ENCODE data around the gene TMEM97.

TMEM97 gene

DNA sequence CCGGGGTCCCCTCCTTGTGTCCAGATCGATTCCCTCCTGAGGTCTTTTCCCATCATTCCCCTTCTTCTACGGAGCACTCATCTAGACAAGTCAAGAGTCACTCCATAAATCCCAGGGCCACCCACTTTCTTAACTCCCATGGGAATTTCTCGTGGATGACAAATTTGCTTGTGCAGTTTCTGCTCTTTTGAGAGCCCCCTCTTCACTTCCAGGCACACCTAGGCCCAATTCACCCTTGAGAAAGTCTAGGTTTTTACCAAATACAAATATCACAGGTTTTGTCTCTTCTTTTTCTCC, 38.8 kb downstream of the TMEM97 start:
- TF ChIP-seq YY1 (IDR thresholded peaks at IDR 0.05; ENCODE audit: low read depth) = no peak
- TF ChIP-seq TEAD4 (IDR thresholded peaks at IDR 0.05) = no peak
- no peak for TF ChIP-seq NFIC (IDR thresholded peaks at IDR 0.05)
- TF ChIP-seq, protein P1, sequence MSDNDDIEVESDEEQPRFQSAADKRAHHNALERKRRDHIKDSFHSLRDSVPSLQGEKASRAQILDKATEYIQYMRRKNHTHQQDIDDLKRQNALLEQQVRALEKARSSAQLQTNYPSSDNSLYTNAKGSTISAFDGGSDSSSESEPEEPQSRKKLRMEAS (IDR thresholded peaks at IDR 0.05) = no peak
- TF ChIP-seq, protein P2, sequence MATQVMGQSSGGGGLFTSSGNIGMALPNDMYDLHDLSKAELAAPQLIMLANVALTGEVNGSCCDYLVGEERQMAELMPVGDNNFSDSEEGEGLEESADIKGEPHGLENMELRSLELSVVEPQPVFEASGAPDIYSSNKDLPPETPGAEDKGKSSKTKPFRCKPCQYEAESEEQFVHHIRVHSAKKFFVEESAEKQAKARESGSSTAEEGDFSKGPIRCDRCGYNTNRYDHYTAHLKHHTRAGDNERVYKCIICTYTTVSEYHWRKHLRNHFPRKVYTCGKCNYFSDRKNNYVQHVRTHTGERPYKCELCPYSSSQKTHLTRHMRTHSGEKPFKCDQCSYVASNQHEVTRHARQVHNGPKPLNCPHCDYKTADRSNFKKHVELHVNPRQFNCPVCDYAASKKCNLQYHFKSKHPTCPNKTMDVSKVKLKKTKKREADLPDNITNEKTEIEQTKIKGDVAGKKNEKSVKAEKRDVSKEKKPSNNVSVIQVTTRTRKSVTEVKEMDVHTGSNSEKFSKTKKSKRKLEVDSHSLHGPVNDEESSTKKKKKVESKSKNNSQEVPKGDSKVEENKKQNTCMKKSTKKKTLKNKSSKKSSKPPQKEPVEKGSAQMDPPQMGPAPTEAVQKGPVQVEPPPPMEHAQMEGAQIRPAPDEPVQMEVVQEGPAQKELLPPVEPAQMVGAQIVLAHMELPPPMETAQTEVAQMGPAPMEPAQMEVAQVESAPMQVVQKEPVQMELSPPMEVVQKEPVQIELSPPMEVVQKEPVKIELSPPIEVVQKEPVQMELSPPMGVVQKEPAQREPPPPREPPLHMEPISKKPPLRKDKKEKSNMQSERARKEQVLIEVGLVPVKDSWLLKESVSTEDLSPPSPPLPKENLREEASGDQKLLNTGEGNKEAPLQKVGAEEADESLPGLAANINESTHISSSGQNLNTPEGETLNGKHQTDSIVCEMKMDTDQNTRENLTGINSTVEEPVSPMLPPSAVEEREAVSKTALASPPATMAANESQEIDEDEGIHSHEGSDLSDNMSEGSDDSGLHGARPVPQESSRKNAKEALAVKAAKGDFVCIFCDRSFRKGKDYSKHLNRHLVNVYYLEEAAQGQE (IDR thresholded peaks at IDR 0.05; ENCODE audit: low read depth) = no peak
- no peak for TF ChIP-seq TCF12 (IDR thresholded peaks at IDR 0.05; ENCODE audit: low read depth)
- no peak for TF ChIP-seq ZBTB7A (IDR thresholded peaks at IDR 0.05; ENCODE audit: low read depth)
- no peak for TF ChIP-seq RAD21 (IDR thresholded peaks at IDR 0.05; ENCODE audit: low read depth)
- no peak for TF ChIP-seq CREB1 (IDR thresholded peaks at IDR 0.05; ENCODE audit: low read depth)
- TF ChIP-seq EP300 (IDR thresholded peaks at IDR 0.05; ENCODE audit: borderline replicate concordance) = no peak
- TF ChIP-seq TAF1 (IDR thresholded peaks at IDR 0.05; ENCODE audit: low read depth) = no peak
- no peak for TF ChIP-seq EGR1 (IDR thresholded peaks at IDR 0.05)
- no peak for TF ChIP-seq CEBPB (IDR thresholded peaks at IDR 0.05)
- no peak for TF ChIP-seq FOXM1 (IDR thresholded peaks at IDR 0.05; ENCODE audit: borderline replicate concordance, low read depth)
- TF ChIP-seq, protein P3, sequence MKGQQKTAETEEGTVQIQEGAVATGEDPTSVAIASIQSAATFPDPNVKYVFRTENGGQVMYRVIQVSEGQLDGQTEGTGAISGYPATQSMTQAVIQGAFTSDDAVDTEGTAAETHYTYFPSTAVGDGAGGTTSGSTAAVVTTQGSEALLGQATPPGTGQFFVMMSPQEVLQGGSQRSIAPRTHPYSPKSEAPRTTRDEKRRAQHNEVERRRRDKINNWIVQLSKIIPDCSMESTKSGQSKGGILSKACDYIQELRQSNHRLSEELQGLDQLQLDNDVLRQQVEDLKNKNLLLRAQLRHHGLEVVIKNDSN (IDR thresholded peaks at IDR 0.05) = no peak

DNA sequence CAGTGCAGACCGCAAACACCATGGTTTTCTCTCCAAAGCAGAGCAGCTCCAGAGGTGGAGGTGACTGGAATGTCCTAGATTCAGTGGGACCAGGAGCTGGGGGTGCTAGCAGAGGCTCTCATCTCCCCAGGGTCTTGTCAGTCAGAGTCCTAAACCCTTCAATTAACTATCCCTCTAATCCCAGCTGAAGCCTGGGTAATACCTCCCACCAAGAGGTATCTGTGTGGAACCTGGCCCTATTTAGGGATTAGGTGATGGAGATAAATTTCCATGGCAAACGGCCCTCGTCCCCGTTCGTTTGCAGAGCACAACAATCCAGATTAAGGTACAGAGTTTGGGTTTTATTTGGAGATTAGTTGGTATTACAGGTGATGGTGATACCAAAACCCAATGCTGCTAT, 44.2 kb downstream of the TMEM97 start:
- no peak for TF ChIP-seq ZBTB7A (IDR thresholded peaks at IDR 0.05; ENCODE audit: low read depth)
- TF ChIP-seq YY1 (IDR thresholded peaks at IDR 0.05; ENCODE audit: low read depth) = no peak
- no peak for TF ChIP-seq FOXM1 (IDR thresholded peaks at IDR 0.05; ENCODE audit: borderline replicate concordance, low read depth)
- TF ChIP-seq, protein P2 (IDR thresholded peaks at IDR 0.05; ENCODE audit: low read depth) = no peak
- no peak for TF ChIP-seq CREB1 (IDR thresholded peaks at IDR 0.05; ENCODE audit: low read depth)
- TF ChIP-seq, protein P3 (IDR thresholded peaks at IDR 0.05) = no peak
- no peak for TF ChIP-seq TCF12 (IDR thresholded peaks at IDR 0.05; ENCODE audit: low read depth)
- TF ChIP-seq, protein P1 (IDR thresholded peaks at IDR 0.05) = no peak
- no peak for TF ChIP-seq NFIC (IDR thresholded peaks at IDR 0.05)
- TF ChIP-seq CEBPB (IDR thresholded peaks at IDR 0.05) = no peak
- no peak for TF ChIP-seq TEAD4 (IDR thresholded peaks at IDR 0.05)
- no peak for TF ChIP-seq RAD21 (IDR thresholded peaks at IDR 0.05; ENCODE audit: low read depth)
- no peak for TF ChIP-seq EP300 (IDR thresholded peaks at IDR 0.05; ENCODE audit: borderline replicate concordance)
- no peak for TF ChIP-seq EGR1 (IDR thresholded peaks at IDR 0.05)
- TF ChIP-seq TAF1 (IDR thresholded peaks at IDR 0.05; ENCODE audit: low read depth) = no peak

DNA sequence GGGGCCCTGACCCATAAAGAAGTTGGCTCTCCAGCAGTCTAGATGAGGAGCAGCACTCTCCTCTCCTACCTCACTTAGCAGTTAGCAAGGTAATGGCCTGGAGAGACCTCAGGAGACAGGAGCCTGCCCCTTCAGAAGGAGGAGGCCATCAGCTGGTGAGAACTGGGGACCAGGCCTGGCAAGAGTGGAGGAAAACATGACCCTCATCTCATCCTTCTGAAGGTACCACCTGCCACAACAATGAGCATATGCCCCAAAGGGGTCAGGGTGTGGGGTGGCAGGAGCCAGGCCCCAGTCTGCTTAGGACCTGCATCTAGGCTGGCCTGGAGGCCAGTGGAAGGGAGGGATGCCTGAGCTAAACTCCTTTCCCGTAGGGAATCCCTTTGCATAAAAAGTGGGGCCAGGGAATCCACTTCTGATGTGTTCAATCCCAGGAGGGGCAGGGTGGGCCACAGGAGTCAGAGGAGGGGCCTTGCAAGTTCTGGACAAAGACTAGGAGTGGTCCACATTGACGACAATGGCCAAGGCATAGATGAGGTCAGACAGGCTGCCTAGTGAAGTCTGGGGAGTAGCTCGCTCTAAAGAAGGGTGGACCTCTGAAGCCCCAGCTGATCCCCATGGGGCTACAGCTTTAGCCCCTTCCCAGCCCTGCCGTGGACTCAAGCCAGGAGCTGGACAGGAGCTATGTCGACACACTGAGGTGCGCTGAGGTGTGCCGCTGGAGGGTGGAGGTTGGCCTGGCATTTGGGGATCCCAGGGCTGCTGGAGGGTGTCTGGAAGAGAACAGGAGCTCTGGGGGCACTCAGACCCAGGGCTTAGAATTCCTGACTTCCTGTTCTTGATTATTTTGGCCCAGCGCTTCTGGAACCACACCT, 45.0 kb downstream of the TMEM97 start:
- no peak for TF ChIP-seq CEBPB (IDR thresholded peaks at IDR 0.05)
- TF ChIP-seq, protein P3 (IDR thresholded peaks at IDR 0.05) = no peak
- no peak for TF ChIP-seq TAF1 (IDR thresholded peaks at IDR 0.05; ENCODE audit: low read depth)
- TF ChIP-seq CREB1 (IDR thresholded peaks at IDR 0.05; ENCODE audit: low read depth) = no peak
- TF ChIP-seq TEAD4 (IDR thresholded peaks at IDR 0.05) = no peak

DNA sequence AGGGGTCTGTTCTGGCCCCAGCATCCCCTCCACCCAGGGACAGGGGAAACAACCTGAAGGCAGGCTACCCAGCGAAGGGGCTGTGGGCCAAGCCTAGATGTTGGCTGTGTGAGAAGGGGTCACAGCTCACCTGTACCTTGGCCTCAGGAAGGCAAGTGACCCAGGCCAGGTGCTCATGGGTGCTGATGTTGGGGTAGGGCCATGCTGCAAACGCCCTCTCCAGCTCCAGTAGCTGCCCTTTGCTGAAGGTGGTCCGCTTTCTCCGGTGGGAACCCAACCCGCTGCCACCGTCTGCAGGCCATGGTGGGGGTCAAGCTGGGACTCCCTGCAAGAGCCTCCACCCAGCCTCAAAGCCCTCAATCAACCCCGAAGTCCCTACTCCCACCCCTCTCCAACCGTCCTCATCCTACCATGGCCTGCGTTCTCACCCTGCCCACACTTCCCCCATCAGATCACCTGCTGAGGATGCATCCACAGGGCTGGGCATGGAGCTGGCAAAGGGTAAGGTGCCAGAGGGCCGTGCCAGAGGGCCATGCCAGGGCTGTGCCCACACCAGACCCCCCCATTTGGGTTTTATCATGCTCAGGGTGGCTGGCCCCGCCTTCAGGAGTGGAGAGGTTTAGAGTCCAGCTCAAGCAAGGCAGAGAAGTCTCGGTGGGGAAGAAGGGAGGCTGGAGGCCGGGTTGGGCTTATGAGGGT, 45.8 kb downstream of the TMEM97 start, which contains the start of gene SEBOX:
Gene SEBOX (minus strand): TSS at position 535 of the 699 bp plus-strand sequence. CDS start 48 bp downstream, at position 487.
- TF ChIP-seq EP300 (IDR thresholded peaks at IDR 0.05; ENCODE audit: borderline replicate concordance) (no peak), ZBTB7A (IDR thresholded peaks at IDR 0.05; ENCODE audit: low read depth) (no peak), TAF1 (IDR thresholded peaks at IDR 0.05; ENCODE audit: low read depth) (no peak), TEAD4 (IDR thresholded peaks at IDR 0.05) (no peak), NFIC (IDR thresholded peaks at IDR 0.05) (no peak), FOXM1 (IDR thresholded peaks at IDR 0.05; ENCODE audit: borderline replicate concordance, low read depth) (no peak), EGR1 (IDR thresholded peaks at IDR 0.05) (no peak), RAD21 (IDR thresholded peaks at IDR 0.05; ENCODE audit: low read depth) (no peak), TCF12 (IDR thresholded peaks at IDR 0.05; ENCODE audit: low read depth) (no peak)
- TF ChIP-seq, protein P2 (IDR thresholded peaks at IDR 0.05; ENCODE audit: low read depth) = no peak

All from Ishikawa (cell line).